ENCODE measurements around the gene SLC38A9. TPM values are rescaled to one million over a fixed set of nuclear protein-coding genes. Genes with fewer than 3 reads are reported as not detected.

Gene SLC38A9
- total RNA-seq, 1 experiment from 2014 or later: 27.0 TPM

DNA sequence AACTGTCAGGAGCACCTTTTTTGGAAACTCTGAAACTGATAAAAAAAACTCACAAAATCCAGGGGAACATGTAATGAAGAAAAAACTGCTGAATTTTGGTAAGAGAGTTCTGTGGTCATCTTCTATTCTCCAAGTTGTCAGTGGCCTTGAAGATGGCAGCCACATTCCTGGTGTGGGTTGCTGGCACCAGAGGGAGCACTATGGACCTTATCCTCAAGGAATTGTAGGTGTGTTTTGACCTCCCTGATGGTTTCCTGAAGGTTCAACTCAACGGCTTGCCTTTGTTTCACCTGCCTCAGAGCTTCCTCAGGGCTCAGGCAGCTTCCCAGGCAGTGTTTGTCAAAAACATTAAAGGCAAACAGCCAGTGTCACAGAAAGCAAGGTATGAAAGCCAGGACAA, 2.2 kb upstream of the SLC38A9 start:
- peaks cover 17% of the 10 kb centered on the region for H3K4me1 Mint-ChIP-seq
- ChIA-PET CTCF (interaction anchor here (1.4 kb wide), 1 partner anchor 23 kb away, joined by 3 read pairs; no protein-coding TSS in a partner anchor), POLR2A (no interaction called here)
- no peak for ATAC-seq
- peaks cover 19% of the 10 kb centered on the region for H3K36me3 Mint-ChIP-seq
- no peaks in the 10 kb centered on the region for H3K27me3 Mint-ChIP-seq (ENCODE audit: low read depth)
- TF ChIP-seq ATF1 (CRISPR knock-in tag; IDR thresholded peaks at IDR 0.05): no peak
- TF ChIP-seq, protein P1, sequence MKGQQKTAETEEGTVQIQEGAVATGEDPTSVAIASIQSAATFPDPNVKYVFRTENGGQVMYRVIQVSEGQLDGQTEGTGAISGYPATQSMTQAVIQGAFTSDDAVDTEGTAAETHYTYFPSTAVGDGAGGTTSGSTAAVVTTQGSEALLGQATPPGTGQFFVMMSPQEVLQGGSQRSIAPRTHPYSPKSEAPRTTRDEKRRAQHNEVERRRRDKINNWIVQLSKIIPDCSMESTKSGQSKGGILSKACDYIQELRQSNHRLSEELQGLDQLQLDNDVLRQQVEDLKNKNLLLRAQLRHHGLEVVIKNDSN (CRISPR knock-in tag; IDR thresholded peaks at IDR 0.05): no peak
- no peak for TF ChIP-seq PREB (CRISPR knock-in tag; IDR thresholded peaks at IDR 0.05; ENCODE audit: borderline replicate concordance)
- TF ChIP-seq ZNF425 (CRISPR knock-in tag; conservative IDR thresholded peaks at IDR 0.05): no peak
- TF ChIP-seq, protein P2, sequence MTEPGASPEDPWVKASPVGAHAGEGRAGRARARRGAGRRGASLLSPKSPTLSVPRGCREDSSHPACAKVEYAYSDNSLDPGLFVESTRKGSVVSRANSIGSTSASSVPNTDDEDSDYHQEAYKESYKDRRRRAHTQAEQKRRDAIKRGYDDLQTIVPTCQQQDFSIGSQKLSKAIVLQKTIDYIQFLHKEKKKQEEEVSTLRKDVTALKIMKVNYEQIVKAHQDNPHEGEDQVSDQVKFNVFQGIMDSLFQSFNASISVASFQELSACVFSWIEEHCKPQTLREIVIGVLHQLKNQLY (CRISPR knock-in tag; IDR thresholded peaks at IDR 0.05): no peak
- TF ChIP-seq ZBTB43 (CRISPR knock-in tag; IDR thresholded peaks at IDR 0.05): no peak
- no peak for TF ChIP-seq NR3C1 (CRISPR knock-in tag; conservative IDR thresholded peaks at IDR 0.05; ENCODE audit: low read depth)
- TF ChIP-seq FOXP1 (CRISPR knock-in tag; IDR thresholded peaks at IDR 0.05; ENCODE audit: borderline replicate concordance): no peak
- TF ChIP-seq SP1 (CRISPR knock-in tag; conservative IDR thresholded peaks at IDR 0.05): no peak
- TF ChIP-seq TEAD1 (CRISPR knock-in tag; IDR thresholded peaks at IDR 0.05): no peak
- TF ChIP-seq E2F5 (CRISPR knock-in tag; IDR thresholded peaks at IDR 0.05): no peak
- TF ChIP-seq, protein P3, sequence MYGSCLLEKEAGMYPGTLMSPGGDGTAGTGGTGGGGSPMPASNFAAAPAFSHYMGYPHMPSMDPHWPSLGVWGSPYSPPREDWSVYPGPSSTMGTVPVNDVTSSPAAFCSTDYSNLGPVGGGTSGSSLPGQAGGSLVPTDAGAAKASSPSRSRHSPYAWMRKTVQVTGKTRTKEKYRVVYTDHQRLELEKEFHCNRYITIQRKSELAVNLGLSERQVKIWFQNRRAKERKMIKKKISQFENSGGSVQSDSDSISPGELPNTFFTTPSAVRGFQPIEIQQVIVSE (CRISPR knock-in tag; IDR thresholded peaks at IDR 0.05; ENCODE audit: borderline replicate concordance): no peak
- TF ChIP-seq ZNF416 (CRISPR knock-in tag; IDR thresholded peaks at IDR 0.05): no peak
- peak overlapping the region; percentile 30; the same call in 1 of the 2 replicates for H3K27ac Mint-ChIP-seq
- H3K9me3 Mint-ChIP-seq: peaks cover 41% of the 10 kb centered on the region
- no peak for DNase-seq (ENCODE audit: low spot score)
- H3K4me3 Mint-ChIP-seq: no peak overlapping the region

- ChIA-PET CTCF (interaction anchor here (1.4 kb wide), 1 partner anchor 22 kb away, joined by 3 read pairs; no protein-coding TSS in a partner anchor), POLR2A (no interaction called here)
- ATAC-seq (no peak), DNase-seq (ENCODE audit: low spot score) (no peak)
- Mint-ChIP-seq H3K4me1 (peaks cover 17% of the 10 kb centered on the region), H3K4me3 (no peak overlapping the region), H3K36me3 (peaks cover 18% of the 10 kb centered on the region), H3K9me3 (peaks cover 36% of the 10 kb centered on the region), H3K27ac (no peak overlapping the region), H3K27me3 (ENCODE audit: low read depth) (no peaks in the 10 kb centered on the region)
- TF ChIP-seq, protein P4, sequence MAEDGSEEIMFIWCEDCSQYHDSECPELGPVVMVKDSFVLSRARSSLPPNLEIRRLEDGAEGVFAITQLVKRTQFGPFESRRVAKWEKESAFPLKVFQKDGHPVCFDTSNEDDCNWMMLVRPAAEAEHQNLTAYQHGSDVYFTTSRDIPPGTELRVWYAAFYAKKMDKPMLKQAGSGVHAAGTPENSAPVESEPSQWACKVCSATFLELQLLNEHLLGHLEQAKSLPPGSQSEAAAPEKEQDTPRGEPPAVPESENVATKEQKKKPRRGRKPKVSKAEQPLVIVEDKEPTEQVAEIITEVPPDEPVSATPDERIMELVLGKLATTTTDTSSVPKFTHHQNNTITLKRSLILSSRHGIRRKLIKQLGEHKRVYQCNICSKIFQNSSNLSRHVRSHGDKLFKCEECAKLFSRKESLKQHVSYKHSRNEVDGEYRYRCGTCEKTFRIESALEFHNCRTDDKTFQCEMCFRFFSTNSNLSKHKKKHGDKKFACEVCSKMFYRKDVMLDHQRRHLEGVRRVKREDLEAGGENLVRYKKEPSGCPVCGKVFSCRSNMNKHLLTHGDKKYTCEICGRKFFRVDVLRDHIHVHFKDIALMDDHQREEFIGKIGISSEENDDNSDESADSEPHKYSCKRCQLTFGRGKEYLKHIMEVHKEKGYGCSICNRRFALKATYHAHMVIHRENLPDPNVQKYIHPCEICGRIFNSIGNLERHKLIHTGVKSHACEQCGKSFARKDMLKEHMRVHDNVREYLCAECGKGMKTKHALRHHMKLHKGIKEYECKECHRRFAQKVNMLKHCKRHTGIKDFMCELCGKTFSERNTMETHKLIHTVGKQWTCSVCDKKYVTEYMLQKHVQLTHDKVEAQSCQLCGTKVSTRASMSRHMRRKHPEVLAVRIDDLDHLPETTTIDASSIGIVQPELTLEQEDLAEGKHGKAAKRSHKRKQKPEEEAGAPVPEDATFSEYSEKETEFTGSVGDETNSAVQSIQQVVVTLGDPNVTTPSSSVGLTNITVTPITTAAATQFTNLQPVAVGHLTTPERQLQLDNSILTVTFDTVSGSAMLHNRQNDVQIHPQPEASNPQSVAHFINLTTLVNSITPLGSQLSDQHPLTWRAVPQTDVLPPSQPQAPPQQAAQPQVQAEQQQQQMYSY (CRISPR knock-in tag; IDR thresholded peaks at IDR 0.05): no peak
- TF ChIP-seq GTF2I (CRISPR knock-in tag; conservative IDR thresholded peaks at IDR 0.05): no peak
- TF ChIP-seq NR1H2 (CRISPR knock-in tag; IDR thresholded peaks at IDR 0.05): no peak
- TF ChIP-seq ZNF121 (CRISPR knock-in tag; IDR thresholded peaks at IDR 0.05): no peak
- TF ChIP-seq, protein P5, sequence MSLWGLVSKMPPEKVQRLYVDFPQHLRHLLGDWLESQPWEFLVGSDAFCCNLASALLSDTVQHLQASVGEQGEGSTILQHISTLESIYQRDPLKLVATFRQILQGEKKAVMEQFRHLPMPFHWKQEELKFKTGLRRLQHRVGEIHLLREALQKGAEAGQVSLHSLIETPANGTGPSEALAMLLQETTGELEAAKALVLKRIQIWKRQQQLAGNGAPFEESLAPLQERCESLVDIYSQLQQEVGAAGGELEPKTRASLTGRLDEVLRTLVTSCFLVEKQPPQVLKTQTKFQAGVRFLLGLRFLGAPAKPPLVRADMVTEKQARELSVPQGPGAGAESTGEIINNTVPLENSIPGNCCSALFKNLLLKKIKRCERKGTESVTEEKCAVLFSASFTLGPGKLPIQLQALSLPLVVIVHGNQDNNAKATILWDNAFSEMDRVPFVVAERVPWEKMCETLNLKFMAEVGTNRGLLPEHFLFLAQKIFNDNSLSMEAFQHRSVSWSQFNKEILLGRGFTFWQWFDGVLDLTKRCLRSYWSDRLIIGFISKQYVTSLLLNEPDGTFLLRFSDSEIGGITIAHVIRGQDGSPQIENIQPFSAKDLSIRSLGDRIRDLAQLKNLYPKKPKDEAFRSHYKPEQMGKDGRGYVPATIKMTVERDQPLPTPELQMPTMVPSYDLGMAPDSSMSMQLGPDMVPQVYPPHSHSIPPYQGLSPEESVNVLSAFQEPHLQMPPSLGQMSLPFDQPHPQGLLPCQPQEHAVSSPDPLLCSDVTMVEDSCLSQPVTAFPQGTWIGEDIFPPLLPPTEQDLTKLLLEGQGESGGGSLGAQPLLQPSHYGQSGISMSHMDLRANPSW (CRISPR knock-in tag; conservative IDR thresholded peaks at IDR 0.05; ENCODE audit: low read depth): no peak
These were observed 1.7 kb upstream of the SLC38A9 start for GRCh38 chr5:55713871-55714270.

Data from WTC11 (cell line).